MM.1S (cell line): ENCODE data around the gene CPLX3.
A peak's percentile ranks its signal among the peaks of the same experiment; 100 is the strongest.

ENCODE experiments used
- CTCF ChIP-seq: fragments of 300-600 bp; sonication (generic); IDR thresholded peaks from 2 replicates; pipeline ENCODE4 v1.5.1; 2016; ENCODE audit warnings: antibody characterized with exemption, low read length, mixed read lengths
- EZH2 ChIP-seq: fragments of 300-600 bp; sonication (generic); optimal IDR thresholded peaks from 2 replicates; pipeline ENCODE3; 2017; ENCODE audit warnings: low read depth, mild to moderate bottlenecking, antibody characterized with exemption, low read length, mixed read lengths

GRCh38 chr15:74784426-74785193 is 41.8 kb upstream of the CPLX3 start:
- peak; percentile 13; the same call in 1 of the 2 replicates for TF ChIP-seq CTCF
- TF ChIP-seq EZH2, result no peak
